B cell (primary cell): ENCODE data around the gene UHRF1.

Experiments
- EZH2 ChIP-seq: IDR thresholded peaks from 2 replicates; pipeline ENCODE4 v1.6.1; 2012; ENCODE audit warnings: borderline replicate concordance, low read depth, mild to moderate bottlenecking, moderate library complexity, low read length; ENCODE audit not compliant: insufficient read depth, poor library complexity, severe bottlenecking
- TF ChIP-seq, protein P1 (sequence below): fragments of 200-600 bp; IDR thresholded peaks from one replicate; pipeline ENCODE4 v1.8.0; 2022; ENCODE audit warnings: antibody characterized with exemption, mild to moderate bottlenecking

GRCh38 chr19:4971424-4971793, 62.1 kb downstream of the UHRF1 start:
- TF ChIP-seq, protein P1, sequence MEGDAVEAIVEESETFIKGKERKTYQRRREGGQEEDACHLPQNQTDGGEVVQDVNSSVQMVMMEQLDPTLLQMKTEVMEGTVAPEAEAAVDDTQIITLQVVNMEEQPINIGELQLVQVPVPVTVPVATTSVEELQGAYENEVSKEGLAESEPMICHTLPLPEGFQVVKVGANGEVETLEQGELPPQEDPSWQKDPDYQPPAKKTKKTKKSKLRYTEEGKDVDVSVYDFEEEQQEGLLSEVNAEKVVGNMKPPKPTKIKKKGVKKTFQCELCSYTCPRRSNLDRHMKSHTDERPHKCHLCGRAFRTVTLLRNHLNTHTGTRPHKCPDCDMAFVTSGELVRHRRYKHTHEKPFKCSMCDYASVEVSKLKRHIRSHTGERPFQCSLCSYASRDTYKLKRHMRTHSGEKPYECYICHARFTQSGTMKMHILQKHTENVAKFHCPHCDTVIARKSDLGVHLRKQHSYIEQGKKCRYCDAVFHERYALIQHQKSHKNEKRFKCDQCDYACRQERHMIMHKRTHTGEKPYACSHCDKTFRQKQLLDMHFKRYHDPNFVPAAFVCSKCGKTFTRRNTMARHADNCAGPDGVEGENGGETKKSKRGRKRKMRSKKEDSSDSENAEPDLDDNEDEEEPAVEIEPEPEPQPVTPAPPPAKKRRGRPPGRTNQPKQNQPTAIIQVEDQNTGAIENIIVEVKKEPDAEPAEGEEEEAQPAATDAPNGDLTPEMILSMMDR, result no peak
- TF ChIP-seq EZH2, result no peak
